SK-N-SH treated with all-trans-retinoic acid at 6 μM for 48 hours (cell line): ENCODE data around the gene NDUFS4.

Experiments
- ATAC-seq: fragments of 200-7000 bp; cut with Tn5 transposase; 3 replicates; pipeline ENCODE4 v1.9.1; 2020; ENCODE audit warnings: mild to moderate bottlenecking, moderate library complexity
- BACH2 ChIP-seq: fragments of 250-450 bp; sonication (Bioruptor Pico); IDR thresholded peaks from 2 replicates; pipeline ENCODE4 v1.9.0; 2021; ENCODE audit warnings: mild to moderate bottlenecking, borderline replicate concordance
- CREB5 ChIP-seq: fragments of 250-450 bp; sonication (Bioruptor Pico); IDR thresholded peaks from 2 replicates; pipeline ENCODE4 v1.5.1; 2020; ENCODE audit warnings: low read depth, mild to moderate bottlenecking, moderate library complexity
- CSDC2 ChIP-seq: fragments of 250-450 bp; sonication (Bioruptor Pico); IDR thresholded peaks from 2 replicates; pipeline ENCODE4 v1.5.0; 2020; ENCODE audit warnings: mild to moderate bottlenecking, moderate library complexity
- CSRNP3 ChIP-seq: fragments of 250-450 bp; sonication (Bioruptor Pico); IDR thresholded peaks from 2 replicates; pipeline ENCODE4 v1.5.1; 2021; ENCODE audit warnings: mild to moderate bottlenecking, moderate library complexity
- ESRRG ChIP-seq: fragments of 250-450 bp; sonication (Bioruptor Pico); IDR thresholded peaks from 2 replicates; pipeline ENCODE4 v1.6.1; 2021; ENCODE audit warnings: mild to moderate bottlenecking
- GLIS3 ChIP-seq: fragments of 250-450 bp; sonication (Bioruptor Pico); IDR thresholded peaks from 2 replicates; pipeline ENCODE4 v1.5.0; 2020; ENCODE audit warnings: mild to moderate bottlenecking, moderate library complexity
- ISL1 ChIP-seq: fragments of 250-450 bp; sonication (Bioruptor Pico); IDR thresholded peaks from 2 replicates; pipeline ENCODE4 v2.1.2; 2022; ENCODE audit warnings: mild to moderate bottlenecking, moderate library complexity
- OSR1 ChIP-seq: fragments of 250-450 bp; sonication (Bioruptor Pico); IDR thresholded peaks from 2 replicates; pipeline ENCODE4 v1.8.0; 2022; ENCODE audit warnings: moderate library complexity, mild to moderate bottlenecking, inconsistent platforms
- PATZ1 ChIP-seq: fragments of 250-450 bp; sonication (Bioruptor Pico); IDR thresholded peaks from 2 replicates; pipeline ENCODE4 v1.8.0; 2020; ENCODE audit warnings: mild to moderate bottlenecking, moderate library complexity, borderline replicate concordance
- POU6F1 ChIP-seq: fragments of 250-450 bp; sonication (Bioruptor Pico); IDR thresholded peaks from 2 replicates; pipeline ENCODE4 v1.8.0; 2021; ENCODE audit warnings: low read depth, mild to moderate bottlenecking, moderate library complexity, borderline replicate concordance
- PPARA ChIP-seq: fragments of 250-450 bp; sonication (Bioruptor Pico); IDR thresholded peaks from 2 replicates; pipeline ENCODE4 v1.5.0; 2020; ENCODE audit warnings: mild to moderate bottlenecking, borderline replicate concordance
- SNAI2 ChIP-seq: fragments of 250-450 bp; sonication (Bioruptor Pico); IDR thresholded peaks from 2 replicates; pipeline ENCODE4 v1.5.0; 2020; ENCODE audit warnings: mild to moderate bottlenecking, moderate library complexity
- TCF4 ChIP-seq: fragments of 250-450 bp; sonication (Bioruptor Pico); IDR thresholded peaks from 2 replicates; pipeline ENCODE4 v1.8.0; 2021; ENCODE audit warnings: mild to moderate bottlenecking, moderate library complexity, borderline replicate concordance
- TOX ChIP-seq: fragments of 250-450 bp; sonication (Bioruptor Pico); IDR thresholded peaks from 2 replicates; pipeline ENCODE4 v1.8.0; 2021; ENCODE audit warnings: mild to moderate bottlenecking, moderate library complexity, borderline replicate concordance
- TSHZ2 ChIP-seq: fragments of 250-450 bp; sonication (Bioruptor Pico); IDR thresholded peaks from 2 replicates; pipeline ENCODE4 v1.5.0; 2020; ENCODE audit warnings: mild to moderate bottlenecking, moderate library complexity
- ZC3H10 ChIP-seq: fragments of 250-450 bp; sonication (Bioruptor Pico); IDR thresholded peaks from 2 replicates; pipeline ENCODE4 v1.5.1; 2021; ENCODE audit warnings: mild to moderate bottlenecking, moderate library complexity
- ZFP3 ChIP-seq: fragments of 250-450 bp; sonication (Bioruptor Pico); IDR thresholded peaks from 2 replicates; pipeline ENCODE4 v1.5.0; 2020; ENCODE audit warnings: mild to moderate bottlenecking, moderate library complexity
- ZNF565 ChIP-seq: fragments of 450-650 bp; formaldehyde crosslinking; conservative IDR thresholded peaks from 2 replicates; pipeline ENCODE4 v1.5.0; 2020; ENCODE audit warnings: low read depth, mild to moderate bottlenecking, moderate library complexity
- ZNF8 ChIP-seq: fragments of 450-650 bp; formaldehyde crosslinking; IDR thresholded peaks from 2 replicates; pipeline ENCODE4 v1.5.0; 2020; ENCODE audit warnings: mild to moderate bottlenecking, moderate library complexity

The NDUFS4 gene

GRCh38 chr5:53571403-53571802 is 11.0 kb downstream of the NDUFS4 start:
- ATAC-seq: no peak
- TF ChIP-seq PATZ1 (CRISPR knock-in tag) (no peak), CSDC2 (CRISPR knock-in tag) (no peak), ZNF565 (no peak), SNAI2 (CRISPR knock-in tag) (no peak), CSRNP3 (CRISPR knock-in tag) (no peak), CREB5 (no peak), TSHZ2 (CRISPR knock-in tag) (no peak), ESRRG (CRISPR knock-in tag) (no peak), ISL1 (CRISPR knock-in tag) (no peak)
- TF ChIP-seq, all 23 proteins: peak for 0

- no peak for ATAC-seq
- TF ChIP-seq ZNF8 (CRISPR knock-in tag) (no peak), CREB5 (no peak), ESRRG (CRISPR knock-in tag) (no peak), TOX (CRISPR knock-in tag) (no peak), ZC3H10 (no peak), GLIS3 (CRISPR knock-in tag) (no peak), BACH2 (CRISPR knock-in tag) (no peak), TCF4 (CRISPR knock-in tag) (no peak), PPARA (no peak), ISL1 (CRISPR knock-in tag) (no peak), PATZ1 (CRISPR knock-in tag) (no peak), CSDC2 (CRISPR knock-in tag) (no peak), OSR1 (no peak), POU6F1 (CRISPR knock-in tag) (no peak), ZFP3 (CRISPR knock-in tag) (no peak)
- TF ChIP-seq, all 23 proteins: peak for 0
Measured at GRCh38 chr5:53575101-53575500, 14.7 kb downstream of the NDUFS4 start.
